ENCODE measurements around the gene CR1.
"Not testable (repeated sequence)": the region's sequence is repeated elsewhere in the genome, so short reads cannot be mapped to it uniquely, and the experiment has no call there.

CR1 gene

GRCh38 chr1:207646171-207646570 lies 150.2 kb downstream of the CR1 start:
- DNase-seq: no peak

GRCh38 chr1:207646944-207647579 lies 151.1 kb downstream of the CR1 start:
- DNase-seq: no peak

- no peak for DNase-seq
These were observed 151.8 kb downstream of the CR1 start for GRCh38 chr1:207647671-207648333.

- no peak for DNase-seq
These were observed 152.6 kb downstream of the CR1 start for GRCh38 chr1:207648334-207649209.

- DNase-seq: no peak
These were observed 153.3 kb downstream of the CR1 start for GRCh38 chr1:207649210-207649753.

DNA sequence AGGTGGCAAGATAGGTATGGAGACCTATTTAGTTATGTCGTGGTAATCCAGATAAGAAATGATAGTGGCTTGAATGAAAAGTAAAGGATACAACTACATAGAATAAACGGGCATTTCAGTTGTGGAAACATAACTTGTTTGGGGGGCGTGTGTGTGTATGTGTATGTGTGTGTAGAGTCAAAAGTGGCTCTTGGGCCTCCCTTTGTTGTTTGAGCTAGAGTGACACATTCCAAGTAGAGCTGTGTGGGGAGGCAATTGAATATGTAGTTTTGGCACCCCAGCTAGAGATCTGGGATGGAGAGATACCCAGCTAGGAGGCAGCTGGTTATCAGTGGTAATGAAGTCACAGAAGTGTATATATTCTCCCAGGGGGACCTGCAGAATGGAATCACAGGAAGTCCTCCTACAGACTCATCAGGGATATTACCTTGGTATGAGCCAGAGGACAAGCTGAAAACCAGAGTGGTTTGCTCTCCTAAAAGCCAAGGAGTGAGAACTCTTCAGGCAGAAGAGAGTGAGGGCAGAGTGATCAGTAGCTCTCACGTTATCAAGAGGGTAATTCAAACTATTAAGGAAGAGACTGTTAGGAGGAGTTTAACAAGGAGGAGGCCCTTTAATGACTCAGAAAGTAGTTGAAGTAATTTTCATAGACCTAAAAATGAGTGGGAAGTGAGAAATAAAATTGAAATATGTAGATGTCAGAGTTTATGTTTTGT lies 154.1 kb downstream of the CR1 start:
- no peak for DNase-seq

DNA sequence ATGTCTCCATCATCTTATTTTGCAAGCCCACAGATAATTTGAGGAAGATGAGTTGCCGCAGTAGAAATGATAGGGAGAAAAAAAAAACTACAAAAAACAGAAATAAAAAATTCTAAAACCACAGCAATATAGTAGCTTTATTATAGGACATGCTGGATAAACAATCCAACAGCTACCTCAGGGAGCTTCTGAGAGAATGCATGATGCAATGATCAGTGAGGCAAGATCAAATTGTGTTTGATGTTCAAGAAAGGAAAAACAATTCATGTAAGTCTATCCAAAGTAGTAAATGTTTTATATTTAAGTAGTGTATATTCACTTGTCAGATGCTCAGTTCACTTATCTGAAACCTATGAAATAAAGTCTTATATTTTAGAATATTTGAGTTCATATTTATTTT lies 155.6 kb downstream of the CR1 start:
- DNase-seq: no peak

DNA sequence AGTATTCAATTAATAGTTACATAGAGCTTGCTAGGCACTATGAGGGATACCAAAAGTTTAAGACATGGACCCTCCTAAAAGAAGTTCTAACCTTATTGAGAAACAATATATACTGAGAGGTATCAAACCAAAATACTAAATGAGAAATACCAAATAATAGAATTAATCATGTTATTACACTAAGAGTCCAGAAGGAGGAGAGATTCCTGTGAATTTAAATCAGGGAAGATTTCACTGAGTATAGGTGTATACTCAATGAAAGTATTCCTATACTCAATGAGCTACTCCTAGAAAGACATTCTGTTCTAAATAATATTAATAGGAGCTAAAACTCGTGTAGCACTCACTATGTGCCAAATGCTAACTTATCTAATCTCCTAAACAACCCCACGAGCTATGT lies 158.4 kb downstream of the CR1 start:
- peak; percentile 5 to 8 for DNase-seq

DNA sequence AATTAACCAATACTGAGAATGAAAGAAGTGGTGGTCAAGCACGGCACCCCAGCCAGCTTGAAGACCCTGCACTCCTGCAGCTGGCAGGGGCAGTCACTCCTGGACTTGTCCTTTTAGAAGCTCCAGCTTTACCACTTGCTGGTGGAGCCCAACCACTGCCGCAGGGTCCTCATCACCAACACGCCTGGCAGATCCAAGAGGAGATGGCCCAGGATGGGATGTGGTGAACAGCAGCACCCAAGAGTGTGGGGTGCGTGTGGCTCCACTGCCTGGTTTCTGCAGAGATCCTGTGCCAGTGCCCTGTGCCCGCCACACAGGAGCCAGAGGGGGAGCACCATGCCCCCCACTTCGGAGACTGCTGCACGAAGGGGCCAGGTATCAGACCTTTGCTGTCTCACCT lies 162.5 kb downstream of the CR1 start:
- DNase-seq: no peak

DNA sequence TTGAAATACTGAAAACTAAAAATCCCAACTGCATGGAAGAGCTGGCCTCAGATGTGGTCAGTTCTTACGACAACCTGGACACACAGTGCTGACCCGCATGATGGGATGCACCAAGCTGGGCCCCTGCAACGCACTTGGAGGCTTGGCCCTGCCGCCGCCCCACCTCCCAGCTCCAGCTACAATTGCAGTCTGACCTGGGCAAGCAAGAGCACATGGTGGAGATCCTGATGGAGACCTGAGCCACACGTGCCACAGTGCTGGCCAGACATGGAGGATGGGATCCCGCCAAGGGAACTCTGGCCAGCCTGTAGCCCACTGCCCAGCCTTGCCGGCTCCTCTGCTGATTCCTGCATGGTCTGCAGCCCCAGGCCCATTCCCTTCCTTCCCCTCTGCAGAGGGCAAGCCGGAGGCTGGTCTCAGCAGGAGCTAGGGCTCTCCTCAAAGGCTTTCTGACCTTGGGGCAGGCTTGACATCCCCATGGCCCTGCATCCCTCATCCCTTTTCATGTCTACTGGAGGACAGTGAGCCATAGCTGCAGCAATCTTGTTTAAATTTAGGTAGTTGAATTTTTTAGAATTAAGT lies 163.0 kb downstream of the CR1 start:
- no peak for DNase-seq

GRCh38 chr1:207659545-207660153 lies 163.7 kb downstream of the CR1 start:
- no peak for DNase-seq

- DNase-seq: not testable (repeated sequence)
These were observed 165.5 kb downstream of the CR1 start for GRCh38 chr1:207661420-207661819.

DNA sequence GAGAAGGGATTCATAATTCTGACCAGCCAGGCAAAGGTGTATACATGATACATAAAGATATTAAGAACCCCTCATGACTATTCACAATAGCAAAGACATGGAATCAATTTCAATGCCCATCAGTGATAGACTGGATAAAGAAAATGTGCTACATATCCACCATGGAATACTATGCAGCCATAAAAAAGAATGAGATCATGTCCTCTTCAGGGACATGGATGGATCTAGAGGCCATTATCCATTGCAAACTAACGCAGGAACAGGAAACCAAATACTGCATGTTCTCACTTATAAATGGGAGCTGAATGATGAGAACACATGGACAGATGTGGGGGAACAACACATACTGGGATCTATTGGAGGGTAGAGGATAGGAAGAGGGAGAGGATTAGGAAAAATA lies 170.4 kb downstream of the CR1 start:
- DNase-seq: no peak

DNA sequence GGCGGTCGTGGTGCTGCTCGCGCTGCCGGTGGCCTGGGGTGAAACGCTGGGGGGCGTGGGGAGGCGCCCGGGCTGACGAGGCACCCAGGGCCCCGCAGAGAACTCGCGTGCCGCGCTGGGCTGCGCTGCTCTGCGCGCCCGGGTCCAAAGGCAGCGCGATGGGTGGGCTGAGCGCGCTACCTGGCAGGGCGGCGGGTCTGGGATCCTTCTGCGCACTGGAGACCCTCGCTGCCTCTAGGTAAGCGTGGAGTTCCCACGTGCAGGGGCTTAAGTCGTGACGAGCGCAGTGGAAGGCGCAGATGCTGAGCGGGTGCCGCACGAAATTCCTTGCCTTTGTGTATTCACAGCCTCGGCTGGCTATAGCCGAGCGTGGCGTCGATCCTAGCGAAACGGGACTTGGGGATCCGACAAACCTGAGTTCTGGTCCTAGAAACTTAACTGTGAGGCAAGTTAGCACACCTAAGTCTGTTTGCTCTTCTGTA lies 173.6 kb downstream of the CR1 start:
- no peak for DNase-seq

DNA sequence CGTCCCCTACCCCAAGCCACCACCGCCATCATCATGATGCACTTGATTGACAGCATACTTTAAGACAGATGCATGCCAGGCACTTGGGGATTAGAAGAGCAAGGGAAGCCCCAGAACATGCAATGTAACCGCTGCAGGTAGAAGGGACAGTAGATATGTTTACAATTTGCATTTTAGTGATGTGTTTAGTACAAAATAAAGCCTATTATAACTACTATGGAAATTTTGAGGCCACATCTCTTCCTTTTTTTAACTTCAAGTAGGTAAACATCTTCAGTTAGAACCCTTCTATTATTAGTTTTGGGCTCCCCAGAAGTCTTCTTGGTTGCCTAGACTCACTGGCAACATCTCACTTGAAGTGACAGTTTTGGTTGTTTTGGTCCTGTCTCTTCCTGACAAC lies 174.2 kb downstream of the CR1 start:
- DNase-seq: no peak

DNA sequence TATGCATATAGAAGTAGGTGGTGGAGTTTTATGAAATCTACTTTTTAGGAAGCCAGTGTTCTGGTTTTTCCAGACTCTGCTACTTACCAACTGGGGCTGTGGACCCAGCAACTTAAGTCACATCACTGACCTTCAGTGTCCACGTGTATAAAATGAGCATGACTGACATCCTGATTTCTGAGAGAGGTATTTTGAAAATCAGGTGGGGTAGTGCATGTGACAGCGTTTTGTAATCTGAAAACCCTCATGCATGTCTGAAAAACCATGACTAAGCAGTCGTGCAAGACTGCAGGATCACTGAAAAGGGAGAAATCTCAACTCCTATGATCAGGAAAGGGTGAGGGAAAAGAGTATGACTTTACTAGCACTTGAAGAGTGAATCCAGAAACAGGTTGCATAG lies 175.0 kb downstream of the CR1 start:
- DNase-seq: no peak

- peak; percentile 5 to 45 for DNase-seq
These were observed 176.7 kb downstream of the CR1 start for GRCh38 chr1:207672522-207673130.

DNA sequence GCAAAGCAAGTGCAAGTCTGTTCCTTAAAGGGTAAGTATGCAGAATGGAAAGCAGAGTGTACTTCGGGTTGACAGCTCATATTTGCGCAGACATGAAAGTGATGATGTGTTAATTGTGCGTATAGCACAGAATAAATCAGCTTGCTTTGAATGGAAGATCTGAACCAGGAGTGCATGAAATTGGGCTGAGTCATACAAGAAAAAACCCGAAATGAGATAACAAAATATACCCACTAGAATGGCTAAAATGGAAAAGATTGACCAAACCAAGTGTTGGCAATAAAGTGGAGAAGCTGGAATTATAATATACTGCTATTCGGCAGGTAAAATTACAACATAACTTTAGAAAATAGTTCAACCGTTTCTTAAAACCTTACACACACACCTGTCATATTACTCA lies 177.4 kb downstream of the CR1 start:
- DNase-seq: no peak

DNA sequence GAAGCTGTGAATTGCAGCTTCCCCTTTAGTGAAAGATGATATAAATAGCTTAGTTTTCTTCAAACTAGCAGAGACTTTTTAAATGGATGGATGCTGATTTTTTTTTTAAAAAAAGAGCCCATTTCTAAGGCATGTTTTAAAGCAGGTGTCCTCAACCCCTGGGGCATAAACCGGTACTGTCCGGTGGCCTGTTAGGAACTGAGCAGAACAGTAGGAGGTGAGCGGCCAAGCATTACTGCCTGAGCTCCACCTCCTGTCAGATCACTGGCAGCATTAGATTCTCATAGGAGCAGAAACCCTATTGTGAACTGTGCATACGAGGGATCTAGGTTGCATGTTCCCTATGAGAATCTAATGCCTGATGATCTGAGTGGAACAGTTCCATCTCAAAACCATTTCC lies 180.2 kb downstream of the CR1 start:
- no peak for DNase-seq

- not testable (repeated sequence) for DNase-seq
These were observed 184.8 kb downstream of the CR1 start for GRCh38 chr1:207680590-207681388.

All from AML-193 (cell line).